ENCODE results near the gene HBS1L.

Gene HBS1L

GRCh38 chr6:134934793-134935485 lies 119.7 kb downstream of the HBS1L start:
- no peak overlapping the region for H3K14ac ChIP-seq (ENCODE audit: low read length)
- no peaks in the 10 kb centered on the region for H3K36me3 ChIP-seq (replicated peaks in 1 of 2; ENCODE audit: control insufficient read depth in 2 of 2, insufficient read depth in 2 of 2, low read length in 2 of 2)
- no peak overlapping the region for H3K4me3 ChIP-seq (ENCODE audit: low read length in 2 of 2)
- H3K18ac ChIP-seq (ENCODE audit: low read length) = no peak overlapping the region
- H3K27ac ChIP-seq (replicated peaks; ENCODE audit: low read length) = no peak overlapping the region
- no peaks in the 10 kb centered on the region for H3K9me3 ChIP-seq (replicated peaks in 1 of 2; ENCODE audit: control insufficient read depth in 2 of 2, insufficient read depth in 1 of 2, low read depth in 1 of 2, low read length in 2 of 2)
- no CpG with 5 or more reads among the region's 5 CpGs for WGBS, 2 donors (ENCODE audit: extremely low coverage in 2 of 2, insufficient read length in 2 of 2, insufficient replicate concordance in 1 of 2)
- no peaks in the 10 kb centered on the region for H3K4me1 ChIP-seq (ENCODE audit: control insufficient read depth in 2 of 2, insufficient read depth in 1 of 2, low read depth in 1 of 2, low read length in 2 of 2)
- H3K4me2 ChIP-seq (ENCODE audit: insufficient read depth, low read length, poor library complexity, severe bottlenecking) = no peak overlapping the region
- H2AK5ac ChIP-seq (ENCODE audit: low read depth, low read length) = no peak overlapping the region
- H2AFZ ChIP-seq (ENCODE audit: low read length) = no peak overlapping the region
- DNase-seq (ENCODE audit: low spot score) = no peak
- no peaks in the 10 kb centered on the region for H3K79me1 ChIP-seq (ENCODE audit: low read depth, low read length)
- no peak overlapping the region for H4K8ac ChIP-seq (ENCODE audit: low read depth, low read length)
- H2BK5ac ChIP-seq (ENCODE audit: low read length) = no peak overlapping the region
- H2BK12ac ChIP-seq (ENCODE audit: low read length) = no peak overlapping the region
- no peak overlapping the region for H2BK15ac ChIP-seq (ENCODE audit: low read length)
- H3K4ac ChIP-seq (ENCODE audit: low read length) = no peak overlapping the region
- no peak overlapping the region for H4K91ac ChIP-seq (ENCODE audit: low read depth, low read length, poor library complexity)
- H3K9ac ChIP-seq (ENCODE audit: low read depth, low read length, poor library complexity) = no peak overlapping the region
- no peak overlapping the region for H3K23ac ChIP-seq (ENCODE audit: low read depth, low read length, poor library complexity)
- no peak overlapping the region for H2BK120ac ChIP-seq (ENCODE audit: low read depth, low read length)
- no peaks in the 10 kb centered on the region for H3K27me3 ChIP-seq (ENCODE audit: control insufficient read depth in 3 of 3, insufficient read depth in 3 of 3, low read depth in 1 of 3, low read length in 3 of 3)

- no peak overlapping the region for H3K27ac ChIP-seq (replicated peaks; ENCODE audit: low read length)
- no peak overlapping the region for H3K18ac ChIP-seq (ENCODE audit: low read length)
- H3K36me3 ChIP-seq (replicated peaks in 1 of 2; ENCODE audit: control insufficient read depth in 2 of 2, insufficient read depth in 2 of 2, low read length in 2 of 2) = no peaks in the 10 kb centered on the region
- H3K14ac ChIP-seq (ENCODE audit: low read length) = no peak overlapping the region
- H2AFZ ChIP-seq (ENCODE audit: low read length) = no peak overlapping the region
- H3K27me3 ChIP-seq (ENCODE audit: control insufficient read depth in 3 of 3, insufficient read depth in 3 of 3, low read depth in 1 of 3, low read length in 3 of 3) = no peaks in the 10 kb centered on the region
- H3K9me3 ChIP-seq (replicated peaks in 1 of 2; ENCODE audit: control insufficient read depth in 2 of 2, insufficient read depth in 1 of 2, low read depth in 1 of 2, low read length in 2 of 2) = no peaks in the 10 kb centered on the region
- no peak overlapping the region for H3K23ac ChIP-seq (ENCODE audit: low read depth, low read length, poor library complexity)
- no peak overlapping the region for H2BK12ac ChIP-seq (ENCODE audit: low read length)
- no peaks in the 10 kb centered on the region for H3K4me1 ChIP-seq (ENCODE audit: control insufficient read depth in 2 of 2, insufficient read depth in 1 of 2, low read depth in 1 of 2, low read length in 2 of 2)
- H2AK5ac ChIP-seq (ENCODE audit: low read depth, low read length) = no peak overlapping the region
- no peak overlapping the region for H4K91ac ChIP-seq (ENCODE audit: low read depth, low read length, poor library complexity)
- WGBS, 2 donors (ENCODE audit: extremely low coverage in 2 of 2, insufficient read length in 2 of 2, insufficient replicate concordance in 1 of 2) = no CpG with 5 or more reads among the region's 11 CpGs
- no peak overlapping the region for H2BK5ac ChIP-seq (ENCODE audit: low read length)
- no peak overlapping the region for H3K4me3 ChIP-seq (ENCODE audit: low read length in 2 of 2)
- H2BK15ac ChIP-seq (ENCODE audit: low read length) = no peak overlapping the region
- H4K8ac ChIP-seq (ENCODE audit: low read depth, low read length) = no peak overlapping the region
- no peak for DNase-seq (ENCODE audit: low spot score)
- no peaks in the 10 kb centered on the region for H3K79me1 ChIP-seq (ENCODE audit: low read depth, low read length)
- no peak overlapping the region for H3K4ac ChIP-seq (ENCODE audit: low read length)
- H3K4me2 ChIP-seq (ENCODE audit: insufficient read depth, low read length, poor library complexity, severe bottlenecking) = no peak overlapping the region
- no peak overlapping the region for H2BK120ac ChIP-seq (ENCODE audit: low read depth, low read length)
- H3K9ac ChIP-seq (ENCODE audit: low read depth, low read length, poor library complexity) = no peak overlapping the region
Observed at GRCh38 chr6:134932535-134933470, 121.8 kb downstream of the HBS1L start.

GRCh38 chr6:134932098-134932497 lies 122.5 kb downstream of the HBS1L start:
- no peak overlapping the region for H3K27ac ChIP-seq (replicated peaks; ENCODE audit: low read length)

GRCh38 chr6:134930463-134930862 lies 124.2 kb downstream of the HBS1L start:
- no peak overlapping the region for H2BK5ac ChIP-seq (ENCODE audit: low read length)
- H3K79me1 ChIP-seq (ENCODE audit: low read depth, low read length) = no peaks in the 10 kb centered on the region
- H3K36me3 ChIP-seq (replicated peaks in 1 of 2; ENCODE audit: control insufficient read depth in 2 of 2, insufficient read depth in 2 of 2, low read length in 2 of 2) = no peaks in the 10 kb centered on the region
- H3K9ac ChIP-seq (ENCODE audit: low read depth, low read length, poor library complexity) = no peak overlapping the region
- no peak overlapping the region for H2BK120ac ChIP-seq (ENCODE audit: low read depth, low read length)
- H4K8ac ChIP-seq (ENCODE audit: low read depth, low read length) = no peak overlapping the region
- no peak overlapping the region for H3K4me3 ChIP-seq (ENCODE audit: low read length in 2 of 2)
- H2AFZ ChIP-seq (ENCODE audit: low read length) = no peak overlapping the region
- H2AK5ac ChIP-seq (ENCODE audit: low read depth, low read length) = no peak overlapping the region
- H3K27ac ChIP-seq (replicated peaks; ENCODE audit: low read length) = no peak overlapping the region
- no peak overlapping the region for H2BK15ac ChIP-seq (ENCODE audit: low read length)
- H3K27me3 ChIP-seq (ENCODE audit: control insufficient read depth in 3 of 3, insufficient read depth in 3 of 3, low read depth in 1 of 3, low read length in 3 of 3) = no peaks in the 10 kb centered on the region
- no peak overlapping the region for H3K18ac ChIP-seq (ENCODE audit: low read length)
- no peaks in the 10 kb centered on the region for H3K9me3 ChIP-seq (replicated peaks in 1 of 2; ENCODE audit: control insufficient read depth in 2 of 2, insufficient read depth in 1 of 2, low read depth in 1 of 2, low read length in 2 of 2)
- no peak overlapping the region for H4K91ac ChIP-seq (ENCODE audit: low read depth, low read length, poor library complexity)
- DNase-seq (ENCODE audit: low spot score) = no peak
- H3K4me1 ChIP-seq (ENCODE audit: control insufficient read depth in 2 of 2, insufficient read depth in 1 of 2, low read depth in 1 of 2, low read length in 2 of 2) = no peaks in the 10 kb centered on the region
- H2BK12ac ChIP-seq (ENCODE audit: low read length) = no peak overlapping the region
- no CpG with 5 or more reads among the region's 6 CpGs for WGBS, 2 donors (ENCODE audit: extremely low coverage in 2 of 2, insufficient read length in 2 of 2, insufficient replicate concordance in 1 of 2)
- H3K23ac ChIP-seq (ENCODE audit: low read depth, low read length, poor library complexity) = no peak overlapping the region
- no peak overlapping the region for H3K14ac ChIP-seq (ENCODE audit: low read length)
- H3K4ac ChIP-seq (ENCODE audit: low read length) = no peak overlapping the region
- H3K4me2 ChIP-seq (ENCODE audit: insufficient read depth, low read length, poor library complexity, severe bottlenecking) = no peak overlapping the region

More at GRCh38 chr6:134932098-134932497, 122.5 kb downstream of the HBS1L start:
- no peak overlapping the region for H3K4ac ChIP-seq (ENCODE audit: low read length)
- no peak overlapping the region for H3K9ac ChIP-seq (ENCODE audit: low read depth, low read length, poor library complexity)
- no peaks in the 10 kb centered on the region for H3K79me1 ChIP-seq (ENCODE audit: low read depth, low read length)
- no peak for DNase-seq (ENCODE audit: low spot score)
- no peaks in the 10 kb centered on the region for H3K27me3 ChIP-seq (ENCODE audit: control insufficient read depth in 3 of 3, insufficient read depth in 3 of 3, low read depth in 1 of 3, low read length in 3 of 3)
- H3K36me3 ChIP-seq (replicated peaks in 1 of 2; ENCODE audit: control insufficient read depth in 2 of 2, insufficient read depth in 2 of 2, low read length in 2 of 2) = no peaks in the 10 kb centered on the region
- H3K18ac ChIP-seq (ENCODE audit: low read length) = no peak overlapping the region
- H2BK15ac ChIP-seq (ENCODE audit: low read length) = no peak overlapping the region
- no peak overlapping the region for H3K14ac ChIP-seq (ENCODE audit: low read length)
- H3K4me2 ChIP-seq (ENCODE audit: insufficient read depth, low read length, poor library complexity, severe bottlenecking) = no peak overlapping the region
- H2BK12ac ChIP-seq (ENCODE audit: low read length) = no peak overlapping the region
- no peak overlapping the region for H4K8ac ChIP-seq (ENCODE audit: low read depth, low read length)
- WGBS, 2 donors (ENCODE audit: extremely low coverage in 2 of 2, insufficient read length in 2 of 2, insufficient replicate concordance in 1 of 2) = no CpG with 5 or more reads among the region's 5 CpGs
- H3K4me1 ChIP-seq (ENCODE audit: control insufficient read depth in 2 of 2, insufficient read depth in 1 of 2, low read depth in 1 of 2, low read length in 2 of 2) = no peaks in the 10 kb centered on the region
- H2AFZ ChIP-seq (ENCODE audit: low read length) = no peak overlapping the region
- H2AK5ac ChIP-seq (ENCODE audit: low read depth, low read length) = no peak overlapping the region
- H3K4me3 ChIP-seq (ENCODE audit: low read length in 2 of 2) = no peak overlapping the region
- H3K9me3 ChIP-seq (replicated peaks in 1 of 2; ENCODE audit: control insufficient read depth in 2 of 2, insufficient read depth in 1 of 2, low read depth in 1 of 2, low read length in 2 of 2) = no peaks in the 10 kb centered on the region
- no peak overlapping the region for H4K91ac ChIP-seq (ENCODE audit: low read depth, low read length, poor library complexity)
- H3K23ac ChIP-seq (ENCODE audit: low read depth, low read length, poor library complexity) = no peak overlapping the region
- no peak overlapping the region for H2BK5ac ChIP-seq (ENCODE audit: low read length)
- H2BK120ac ChIP-seq (ENCODE audit: low read depth, low read length) = no peak overlapping the region
